GM18870 (cell line): ENCODE measurements around the gene NFYA.

ENCODE experiments used
- ATAC-seq: cut with Tn5 transposase; IDR thresholded peaks from one replicate; pipeline ENCODE4 v1.9.1; 2021; ENCODE audit warnings: moderate library complexity; ENCODE audit not compliant: unreplicated experiment

NFYA gene

GRCh38 chr6:41071923-41072835 lies 595 bp upstream of the NFYA start, which contains the start of gene OARD1:
TSS of gene OARD1 (minus strand) at chr6:41072356. CDS start at chr6:41071634, 722 bp downstream.
- ATAC-seq, result peak; percentile 64

DNA sequence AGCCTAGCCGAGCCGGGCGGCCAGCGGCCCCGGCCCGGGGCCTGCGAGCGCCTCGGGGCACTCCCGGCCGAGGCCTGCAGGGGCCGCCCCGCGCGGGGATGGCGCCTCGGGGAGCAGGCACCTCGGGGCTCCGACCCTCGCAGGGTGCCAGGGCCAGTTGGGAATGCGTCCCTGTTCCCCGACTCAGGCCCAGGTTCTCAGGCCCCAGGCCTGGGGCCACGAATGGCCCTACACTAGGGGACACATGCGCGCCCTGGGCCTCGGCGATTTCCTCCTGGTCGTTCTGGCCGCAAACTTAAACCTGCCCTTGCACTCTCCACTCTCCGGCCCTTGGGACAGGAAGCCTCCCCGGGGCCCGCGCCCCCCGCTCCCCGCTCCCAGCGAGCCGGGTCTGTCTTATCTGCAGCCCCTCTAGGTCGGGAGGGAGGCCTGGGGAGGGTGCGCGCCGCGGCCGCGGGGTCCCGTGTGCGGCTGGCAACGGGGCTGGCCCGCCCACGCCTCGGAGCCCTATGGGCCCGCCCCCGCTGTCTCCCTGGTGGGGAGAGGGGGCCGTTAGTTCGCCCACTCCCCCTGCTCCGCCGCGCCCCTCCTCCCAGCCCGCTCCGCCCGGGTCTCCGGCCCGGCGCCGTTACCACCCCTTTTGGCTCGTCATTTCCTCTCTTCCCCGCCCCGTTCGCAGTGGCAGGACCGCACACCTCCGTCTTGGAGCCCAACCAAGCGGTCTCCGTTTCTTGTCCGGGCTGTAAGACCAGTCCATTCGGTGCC lies 611 bp downstream of the NFYA start:
- no peak for ATAC-seq

DNA sequence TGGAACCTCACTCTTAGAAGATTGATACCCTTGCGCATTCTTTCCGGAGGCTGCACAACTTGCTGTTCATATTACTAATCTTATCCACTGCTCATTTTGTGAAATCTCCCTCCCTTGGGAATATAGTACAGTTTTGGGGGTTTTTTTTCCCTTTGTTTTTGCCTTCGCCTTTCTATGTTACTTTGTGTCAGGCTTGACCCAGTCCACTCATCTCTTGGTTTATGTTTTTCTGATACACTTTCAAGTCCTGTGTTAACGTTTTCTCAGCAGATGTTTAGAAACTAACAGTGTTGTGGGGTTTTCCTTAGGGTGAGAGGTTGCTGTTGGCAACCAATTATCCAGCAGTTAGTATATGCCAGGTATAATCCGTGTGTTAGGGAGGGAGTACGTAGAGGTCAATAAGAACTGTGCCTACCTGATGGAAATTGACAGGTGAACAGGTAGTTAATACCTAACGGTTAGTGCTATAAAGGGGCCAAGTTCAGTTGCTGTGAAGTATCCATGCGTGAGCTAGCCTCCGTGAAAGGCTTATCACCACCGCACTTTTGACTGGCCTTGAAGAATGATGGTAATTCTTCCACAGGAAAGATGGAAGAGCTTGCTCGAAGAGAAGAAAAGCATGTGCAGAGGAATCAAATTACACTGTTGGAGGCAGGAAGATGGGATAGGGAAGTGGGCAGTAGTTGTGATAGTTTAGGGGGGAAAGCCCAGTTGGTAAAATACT lies 1.4 kb downstream of the NFYA start:
- no peak for ATAC-seq

DNA sequence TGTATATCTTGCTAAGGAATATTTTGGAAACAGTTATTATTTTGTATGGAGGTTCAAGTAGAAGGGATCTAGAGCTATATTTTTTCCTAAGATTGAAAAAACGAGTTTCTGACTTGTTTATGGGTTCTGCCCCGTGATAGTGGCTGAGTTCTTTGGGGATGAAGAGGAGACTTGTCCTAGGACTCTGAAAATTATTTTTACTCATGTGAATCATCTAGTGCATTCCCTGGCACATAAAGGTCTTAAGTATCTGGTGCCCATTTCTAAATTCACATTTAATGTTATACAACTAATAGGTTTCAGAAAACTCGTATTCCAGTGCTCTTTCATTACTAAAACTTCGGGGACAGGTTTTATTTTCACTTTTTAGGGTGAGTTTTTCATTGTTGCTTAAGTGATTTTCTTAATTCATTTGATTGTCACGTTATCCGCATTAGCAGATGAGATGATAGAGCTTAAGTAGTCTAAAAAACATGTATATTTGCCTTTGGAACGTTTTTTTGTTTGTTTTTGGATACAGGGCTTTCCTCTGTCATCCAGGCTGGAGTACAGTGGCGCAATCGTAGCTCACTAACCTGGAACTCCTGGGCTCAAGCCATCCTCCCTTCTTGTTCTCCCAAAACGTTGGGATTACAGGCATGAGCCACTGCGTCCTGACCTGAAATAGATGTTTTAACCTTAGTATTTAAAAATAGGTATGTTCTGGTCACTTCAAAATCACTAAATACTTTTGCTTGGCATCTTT lies 2.1 kb downstream of the NFYA start:
- ATAC-seq, result no peak

GRCh38 chr6:41075651-41076626 lies 3.2 kb downstream of the NFYA start:
- no peak for ATAC-seq

GRCh38 chr6:41077536-41077935 lies 4.8 kb downstream of the NFYA start:
- no peak for ATAC-seq

GRCh38 chr6:41078101-41078500 lies 5.3 kb downstream of the NFYA start:
- no peak for ATAC-seq

- no peak for ATAC-seq
Measured at GRCh38 chr6:41079080-41079479, 6.3 kb downstream of the NFYA start.

- ATAC-seq, result no peak
Measured at GRCh38 chr6:41080621-41081020, 7.8 kb downstream of the NFYA start.

- ATAC-seq, result no peak
Measured at GRCh38 chr6:41083072-41083471, 10.3 kb downstream of the NFYA start.

GRCh38 chr6:41085182-41085581 lies 12.4 kb downstream of the NFYA start:
- ATAC-seq, result no peak

DNA sequence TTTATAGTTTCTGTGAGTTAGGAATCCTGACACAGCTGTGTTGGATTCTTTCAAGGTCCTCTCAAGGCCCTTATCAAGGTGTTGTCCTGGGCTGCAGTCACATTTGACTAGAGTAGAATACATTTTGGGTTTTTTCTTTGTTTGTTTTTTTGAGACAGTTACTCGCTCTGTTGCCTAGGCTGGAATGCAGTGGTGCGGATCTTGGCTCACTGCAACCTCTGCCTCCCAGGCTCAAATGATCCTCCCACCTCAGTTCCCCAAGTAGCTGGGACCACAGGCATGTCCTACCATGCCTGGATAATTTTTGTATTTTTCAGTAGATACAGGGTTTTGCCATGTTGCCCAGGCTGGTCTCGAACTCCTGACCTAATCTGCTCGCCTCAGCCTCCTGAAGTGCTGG lies 15.7 kb downstream of the NFYA start:
- no peak for ATAC-seq

DNA sequence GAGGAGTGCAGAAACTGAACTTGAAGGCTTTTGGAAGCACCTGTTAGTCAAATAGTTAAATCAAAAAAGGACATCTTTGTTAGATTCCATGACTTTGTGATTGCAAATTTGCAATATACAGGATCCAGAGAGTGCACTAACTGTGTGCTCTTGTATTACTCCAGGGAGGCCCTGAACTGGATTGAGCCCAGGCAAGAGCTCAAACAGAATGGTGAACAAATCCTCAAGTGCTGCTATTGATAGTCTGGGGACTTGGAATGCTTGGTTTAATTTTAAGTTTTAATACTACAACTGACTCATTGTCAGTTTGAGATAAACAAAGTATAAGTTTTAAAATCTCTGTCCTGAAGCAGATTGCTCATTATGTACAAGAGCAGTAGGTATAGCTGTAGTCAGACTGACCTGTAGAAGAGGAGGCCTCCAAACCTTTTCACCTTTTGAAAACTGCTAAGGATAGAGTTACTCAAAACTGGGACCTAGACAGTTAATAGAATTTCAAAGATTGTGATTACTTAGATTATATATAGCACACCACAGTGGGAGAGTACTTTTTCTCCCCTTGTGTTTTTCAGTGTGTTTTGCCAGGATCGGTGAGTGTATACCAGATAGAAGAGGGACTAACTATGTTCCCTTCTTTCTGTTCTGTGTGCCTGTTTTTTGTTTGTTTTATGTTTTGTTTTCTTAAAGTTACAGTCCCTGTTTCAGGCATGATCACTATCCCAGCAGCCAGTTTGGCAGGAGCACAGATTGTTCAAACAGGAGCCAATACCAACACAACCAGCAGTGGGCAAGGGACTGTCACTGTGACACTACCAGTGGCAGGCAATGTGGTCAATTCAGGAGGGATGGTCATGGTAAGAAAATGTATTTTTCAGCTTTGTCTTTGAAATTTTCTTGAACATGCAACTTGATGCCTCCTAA lies 18.3 kb downstream of the NFYA start:
- no peak for ATAC-seq

GRCh38 chr6:41092421-41093140 lies 19.8 kb downstream of the NFYA start:
- no peak for ATAC-seq

GRCh38 chr6:41093729-41094128 lies 21.0 kb downstream of the NFYA start:
- ATAC-seq, result no peak

GRCh38 chr6:41097467-41098090 lies 24.8 kb downstream of the NFYA start:
- ATAC-seq, result no peak

- ATAC-seq, result no peak
Measured at GRCh38 chr6:41098366-41098765, 25.6 kb downstream of the NFYA start.
